ENCODE measurements around the gene GSTM4.

DNA sequence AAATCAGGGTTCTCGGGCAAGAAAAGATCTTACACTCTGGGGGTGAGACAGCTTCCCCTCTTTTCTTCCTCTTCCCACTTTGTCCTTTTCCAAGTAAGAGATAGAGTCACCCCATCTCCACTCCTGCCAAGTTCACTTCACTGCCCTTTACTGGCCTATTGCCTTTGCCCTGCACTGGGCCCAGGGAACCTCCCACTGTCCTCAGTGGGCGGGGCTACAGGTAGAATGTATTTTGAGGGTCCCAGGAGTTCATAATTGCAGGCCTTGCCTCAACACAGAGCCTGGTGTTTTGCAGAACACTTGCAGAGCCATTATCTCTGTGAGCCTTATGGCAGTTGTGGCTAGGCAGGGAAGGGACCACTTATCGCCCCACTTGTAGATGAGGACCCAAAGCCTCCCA is 33.0 kb upstream of the GSTM4 start:
- TF ChIP-seq, protein P1, sequence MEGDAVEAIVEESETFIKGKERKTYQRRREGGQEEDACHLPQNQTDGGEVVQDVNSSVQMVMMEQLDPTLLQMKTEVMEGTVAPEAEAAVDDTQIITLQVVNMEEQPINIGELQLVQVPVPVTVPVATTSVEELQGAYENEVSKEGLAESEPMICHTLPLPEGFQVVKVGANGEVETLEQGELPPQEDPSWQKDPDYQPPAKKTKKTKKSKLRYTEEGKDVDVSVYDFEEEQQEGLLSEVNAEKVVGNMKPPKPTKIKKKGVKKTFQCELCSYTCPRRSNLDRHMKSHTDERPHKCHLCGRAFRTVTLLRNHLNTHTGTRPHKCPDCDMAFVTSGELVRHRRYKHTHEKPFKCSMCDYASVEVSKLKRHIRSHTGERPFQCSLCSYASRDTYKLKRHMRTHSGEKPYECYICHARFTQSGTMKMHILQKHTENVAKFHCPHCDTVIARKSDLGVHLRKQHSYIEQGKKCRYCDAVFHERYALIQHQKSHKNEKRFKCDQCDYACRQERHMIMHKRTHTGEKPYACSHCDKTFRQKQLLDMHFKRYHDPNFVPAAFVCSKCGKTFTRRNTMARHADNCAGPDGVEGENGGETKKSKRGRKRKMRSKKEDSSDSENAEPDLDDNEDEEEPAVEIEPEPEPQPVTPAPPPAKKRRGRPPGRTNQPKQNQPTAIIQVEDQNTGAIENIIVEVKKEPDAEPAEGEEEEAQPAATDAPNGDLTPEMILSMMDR (IDR thresholded peaks at IDR 0.05): no peak
- no peak for TF ChIP-seq POLR2A (IDR thresholded peaks at IDR 0.05)

All from body of pancreas (tissue), 4 donors.